ENCODE results near the gene COX6A1.
"Not testable (repeated sequence)": the region's sequence is repeated elsewhere in the genome, so short reads cannot be mapped to it uniquely, and the experiment has no call there.

COX6A1 gene

DNA sequence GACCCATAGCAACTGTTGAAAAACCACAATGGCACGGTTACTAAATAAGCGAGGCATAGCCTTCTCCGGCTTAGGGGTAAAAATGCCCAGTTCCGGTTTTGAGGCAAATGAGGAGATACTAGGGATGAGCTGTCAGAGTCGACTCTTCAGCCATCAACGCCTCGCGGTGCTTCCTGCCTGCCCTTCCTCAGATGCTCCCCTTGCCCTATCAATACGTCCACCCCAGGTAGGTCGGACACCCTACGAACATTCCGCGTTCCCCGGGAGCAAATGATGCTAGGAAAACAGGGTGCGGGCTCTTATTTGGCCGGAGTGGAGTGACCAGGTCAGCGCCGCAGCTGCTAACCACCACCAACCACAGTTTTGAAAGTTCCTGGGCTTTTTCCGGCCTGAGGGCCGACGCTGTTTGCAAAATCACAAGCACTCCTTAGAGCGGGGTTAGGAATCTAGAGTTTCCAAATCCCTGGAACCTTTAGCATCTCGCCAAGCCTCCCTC lies 30.5 kb downstream of the COX6A1 start:
- peak; percentile 65 for DNase-seq (ENCODE audit: low read depth)

- peak; percentile 23 for DNase-seq (ENCODE audit: low read depth)
These were observed 31.0 kb downstream of the COX6A1 start for GRCh38 chr12:120468821-120469449.

- peak; percentile 95 for DNase-seq (ENCODE audit: low read depth)
These were observed 31.7 kb downstream of the COX6A1 start, which contains the start of gene SRSF9 for GRCh38 chr12:120469450-120470149. Gene SRSF9, minus strand, starts transcription at chr12:120469748. Its CDS starts 139 bp downstream, at chr12:120469609.

- DNase-seq (ENCODE audit: low read depth), result peak; percentile 38
These were observed 32.4 kb downstream of the COX6A1 start for GRCh38 chr12:120470150-120470784.

DNA sequence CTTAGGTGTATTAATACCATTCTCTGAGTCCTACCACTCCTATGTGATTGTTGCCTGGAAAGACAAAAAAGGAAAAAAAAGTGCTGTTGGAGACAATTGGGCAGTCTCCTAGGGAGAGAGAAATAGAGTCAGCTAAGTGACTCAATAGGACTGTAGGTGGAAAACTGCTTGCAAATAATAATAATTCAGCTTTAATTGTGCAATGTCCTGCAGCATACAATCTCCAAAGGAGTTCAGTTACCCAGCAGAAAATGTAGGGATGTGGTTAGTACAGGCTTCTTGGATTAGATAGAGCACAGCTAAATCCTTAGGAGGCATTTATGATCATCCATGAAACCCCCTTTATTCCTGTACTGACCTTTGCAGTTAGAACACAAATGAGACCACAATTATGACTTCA lies 34.6 kb downstream of the COX6A1 start:
- no peak for DNase-seq (ENCODE audit: low read depth)

DNA sequence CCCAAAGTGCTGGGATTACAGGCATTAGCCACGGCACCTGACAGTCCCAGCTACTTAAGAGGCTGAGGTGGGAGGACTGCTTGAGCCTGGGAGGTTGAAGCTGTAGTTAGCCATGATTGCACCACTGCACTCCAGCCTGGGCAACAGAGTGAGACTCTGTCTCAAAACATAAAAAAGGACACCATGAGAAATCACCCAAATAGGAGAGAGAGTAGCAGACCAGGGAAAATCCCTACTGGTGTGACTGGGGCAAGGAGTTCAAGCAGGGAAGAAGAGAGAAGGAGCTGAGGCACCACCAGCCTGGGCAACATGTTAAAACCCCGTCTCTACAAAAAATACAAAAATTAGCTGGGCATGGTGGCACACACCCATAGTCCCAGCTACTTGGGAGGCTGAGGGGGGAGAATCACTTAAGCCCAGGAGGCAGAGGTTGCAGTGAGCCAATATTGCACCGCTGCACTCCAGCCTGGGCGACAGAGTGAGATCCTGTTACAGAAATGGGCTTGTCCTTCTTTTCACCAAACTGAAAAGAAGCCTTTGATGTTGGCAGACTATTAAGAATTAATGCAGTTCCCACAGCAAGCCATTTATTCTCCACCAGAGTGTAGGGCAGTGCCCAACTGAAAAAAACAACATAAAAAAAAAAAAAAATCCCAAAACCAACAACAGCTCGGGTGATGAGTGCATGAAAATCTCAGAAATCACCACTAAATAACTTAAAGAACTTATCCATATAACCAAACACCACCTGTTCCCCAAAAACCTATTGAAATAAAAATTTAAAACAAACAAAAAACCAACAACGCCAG lies 36.1 kb downstream of the COX6A1 start:
- DNase-seq (ENCODE audit: low read depth), result no peak

DNA sequence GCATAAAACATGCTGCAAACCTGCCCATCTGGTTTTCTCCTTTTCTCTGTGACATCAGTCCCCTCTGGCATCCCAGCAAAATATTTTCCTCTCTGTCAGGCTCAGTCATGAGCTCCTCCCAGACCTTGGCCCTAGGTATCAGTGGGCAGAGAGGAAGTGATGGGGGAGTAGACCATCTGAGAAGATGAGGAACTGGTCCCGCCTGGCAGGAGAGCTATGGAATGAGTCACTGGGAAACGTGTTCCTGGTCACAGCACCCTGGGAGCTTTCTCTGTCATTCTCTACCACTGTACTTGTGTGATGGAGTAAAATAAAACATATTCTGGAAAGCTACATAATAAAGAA lies 36.7 kb downstream of the COX6A1 start:
- peak; percentile 88 for DNase-seq (ENCODE audit: low read depth)

DNA sequence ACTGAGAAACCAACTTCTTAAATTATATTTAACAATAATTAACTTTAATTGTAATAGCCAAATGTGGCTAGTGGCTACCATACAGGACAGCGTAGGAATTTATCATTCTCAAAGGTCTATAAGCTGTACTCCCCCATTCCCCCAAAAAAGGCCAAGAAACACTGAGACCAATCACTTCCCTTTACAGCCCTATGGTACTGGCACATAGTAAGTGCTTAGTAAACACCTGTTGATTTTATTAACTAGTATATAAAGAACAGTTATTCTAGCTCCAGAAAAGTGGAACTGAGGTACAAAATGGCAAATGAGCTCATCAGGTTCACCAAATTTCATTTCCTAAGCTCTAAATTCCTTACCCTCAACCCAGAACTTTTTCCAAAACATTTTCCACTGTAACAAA lies 37.7 kb downstream of the COX6A1 start:
- DNase-seq (ENCODE audit: low read depth), result no peak

- DNase-seq (ENCODE audit: low read depth), result no peak
These were observed 41.5 kb downstream of the COX6A1 start for GRCh38 chr12:120479458-120479857.

DNA sequence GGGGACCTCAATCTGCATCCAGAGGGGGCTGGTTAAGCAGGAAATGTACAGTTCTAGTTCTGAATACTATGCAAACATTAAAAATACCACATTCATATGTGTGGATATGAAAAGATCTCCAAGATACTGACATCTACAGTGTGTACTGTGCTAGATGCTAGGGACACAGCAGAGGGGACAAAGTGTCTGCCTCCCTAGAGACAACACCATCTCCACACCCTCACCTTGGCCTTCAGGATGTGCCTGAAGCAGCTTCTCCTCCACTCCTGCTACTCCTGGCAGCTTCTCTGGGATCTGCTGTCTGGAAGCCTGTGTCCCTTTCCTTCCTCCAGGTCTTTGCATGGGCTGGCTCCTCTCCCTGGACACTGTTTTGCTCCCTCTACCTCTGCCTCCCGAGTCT lies 42.3 kb downstream of the COX6A1 start:
- no peak for DNase-seq (ENCODE audit: low read depth)

DNA sequence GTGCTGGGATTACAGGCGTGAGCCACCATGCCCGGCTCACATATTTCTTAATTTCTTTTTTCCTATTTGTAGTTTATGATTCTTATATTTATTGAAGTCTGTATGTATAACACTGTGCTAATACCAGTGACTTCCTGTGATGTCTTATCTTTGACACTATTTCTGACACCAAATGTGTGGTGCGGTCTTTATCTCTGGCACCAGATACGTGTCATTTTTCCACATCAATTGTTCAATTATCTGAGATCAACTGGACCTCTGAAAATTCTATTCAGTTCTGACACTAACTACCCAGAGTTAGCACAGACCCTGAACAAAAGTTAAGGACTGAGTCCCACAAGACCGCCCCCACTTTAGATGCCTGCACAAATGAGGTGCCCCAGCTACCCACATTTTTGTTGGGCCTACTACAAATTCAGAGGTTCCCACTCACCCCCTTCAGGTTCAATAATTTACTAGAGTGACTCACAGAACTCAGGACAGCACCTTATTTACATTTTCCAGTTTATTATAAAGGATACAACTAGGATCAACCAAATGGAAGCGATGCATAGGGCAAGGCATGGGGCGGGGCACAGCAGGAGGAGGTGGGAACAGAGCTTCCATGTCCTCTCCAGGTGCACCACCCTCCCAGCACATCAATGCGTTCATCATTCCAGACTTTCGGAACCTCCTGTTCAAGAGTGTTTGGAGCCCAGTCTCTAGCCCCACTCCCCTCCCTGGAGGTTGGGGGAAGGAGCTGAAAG lies 43.3 kb downstream of the COX6A1 start:
- no peak for DNase-seq (ENCODE audit: low read depth)

- no peak for DNase-seq (ENCODE audit: low read depth)
These were observed 45.7 kb downstream of the COX6A1 start for GRCh38 chr12:120483621-120484020.

- no peak for DNase-seq (ENCODE audit: low read depth)
These were observed 48.3 kb downstream of the COX6A1 start for GRCh38 chr12:120485961-120486881.

DNA sequence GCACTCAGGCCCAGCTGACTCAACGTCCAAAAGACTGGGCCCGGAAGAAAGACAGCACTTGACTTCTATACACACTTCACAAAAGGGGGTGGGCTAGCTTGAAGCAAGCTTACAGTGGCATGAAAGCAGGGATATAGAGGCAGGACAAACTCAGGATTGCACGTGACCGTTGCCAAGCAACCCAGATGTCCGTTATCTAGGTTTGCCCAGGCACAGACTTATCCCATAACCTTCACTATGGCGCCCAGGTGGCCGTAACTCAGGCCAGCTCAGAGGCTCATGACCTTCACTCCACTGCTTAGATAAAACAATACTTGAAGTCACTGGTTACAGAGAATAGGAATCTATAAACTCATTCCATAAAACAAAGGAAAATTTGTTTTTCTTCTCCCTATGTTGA lies 49.6 kb downstream of the COX6A1 start:
- not testable (repeated sequence) for DNase-seq (ENCODE audit: low read depth)

GRCh38 chr12:120488057-120488640 lies 50.2 kb downstream of the COX6A1 start:
- DNase-seq (ENCODE audit: low read depth), result no peak

DNA sequence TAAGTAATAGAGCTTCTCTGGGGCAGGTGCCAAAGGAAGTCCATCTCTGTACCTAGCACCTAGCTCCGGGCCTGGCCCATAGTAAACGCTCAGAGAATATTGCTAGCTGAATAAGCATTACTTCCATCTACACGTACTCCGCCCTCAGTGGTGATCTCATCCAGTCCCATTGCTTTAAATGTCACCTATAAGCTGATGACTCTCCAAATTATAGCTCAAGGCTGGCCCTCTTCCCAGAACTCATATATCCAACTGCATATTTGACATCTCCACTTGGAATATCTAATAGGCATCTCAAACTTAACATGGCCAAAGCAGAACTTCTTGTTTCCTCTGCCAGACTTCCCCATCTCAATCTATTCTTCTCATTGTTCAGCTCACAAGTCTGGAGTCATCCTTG lies 51.1 kb downstream of the COX6A1 start:
- DNase-seq (ENCODE audit: low read depth), result peak; percentile 37

DNA sequence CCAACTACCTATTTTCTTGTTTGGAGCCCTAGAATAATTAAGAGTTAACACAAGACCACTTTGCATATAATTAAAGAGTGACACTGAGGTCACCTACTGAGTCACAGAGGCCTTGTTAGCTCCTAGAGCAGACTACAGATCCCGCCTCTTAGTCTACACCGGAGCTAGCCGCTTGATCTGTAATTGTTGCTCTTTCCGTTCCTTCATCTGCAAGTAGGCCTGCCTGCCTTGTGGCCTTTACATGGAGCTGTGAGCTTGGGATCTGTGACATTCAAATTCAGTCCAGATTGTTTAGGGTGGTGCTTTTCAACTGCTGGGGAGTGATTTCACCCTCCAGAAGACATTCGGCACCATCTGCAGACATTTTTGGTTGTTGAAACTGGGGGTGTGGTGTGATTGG lies 52.4 kb downstream of the COX6A1 start:
- DNase-seq (ENCODE audit: low read depth), result no peak
